MM.1S (cell line): ENCODE results near the gene LTBR.

Source experiments
- CTCF ChIP-seq: fragments of 300-600 bp; sonication (generic); IDR thresholded peaks from 2 replicates; pipeline ENCODE4 v1.5.1; 2016; ENCODE audit warnings: antibody characterized with exemption, low read length, mixed read lengths
- EZH2 ChIP-seq: fragments of 300-600 bp; sonication (generic); optimal IDR thresholded peaks from 2 replicates; pipeline ENCODE3; 2017; ENCODE audit warnings: low read depth, mild to moderate bottlenecking, antibody characterized with exemption, low read length, mixed read lengths
- EZH2phosphoT487 ChIP-seq: fragments of 300-600 bp; sonication (generic); IDR thresholded peaks from 2 replicates; pipeline ENCODE4 v1.6.1; 2018; ENCODE audit warnings: antibody characterized with exemption, low read length

GRCh38 chr12:6434205-6435140, 50.5 kb downstream of the LTBR start:
- TF ChIP-seq CTCF (no peak), EZH2phosphoT487 (no peak), EZH2 (no peak)
